ENCODE measurements around the gene LAMC2.

Gene LAMC2

DNA sequence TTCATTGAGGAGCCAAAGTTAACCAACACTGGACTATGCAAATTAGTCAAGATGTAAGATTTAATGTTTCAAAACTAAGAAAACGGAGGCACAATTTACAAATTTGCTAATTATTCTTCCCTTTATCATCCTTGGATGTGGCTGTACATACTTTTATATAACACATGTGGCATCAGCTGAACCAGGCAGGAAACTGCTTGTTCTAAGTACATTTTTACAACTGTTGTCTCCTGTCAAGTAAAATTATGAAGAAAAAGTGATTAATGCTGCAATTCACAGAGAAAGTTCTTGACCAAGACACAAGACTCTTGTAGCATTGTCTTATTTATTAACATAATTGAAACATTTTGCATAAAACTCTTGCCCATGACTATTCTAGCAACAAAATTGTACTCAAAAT lies 61.9 kb downstream of the LAMC2 start:
- DNase-seq (ENCODE audit: low read depth in 2 of 2): no peak
- TF ChIP-seq, protein P1, sequence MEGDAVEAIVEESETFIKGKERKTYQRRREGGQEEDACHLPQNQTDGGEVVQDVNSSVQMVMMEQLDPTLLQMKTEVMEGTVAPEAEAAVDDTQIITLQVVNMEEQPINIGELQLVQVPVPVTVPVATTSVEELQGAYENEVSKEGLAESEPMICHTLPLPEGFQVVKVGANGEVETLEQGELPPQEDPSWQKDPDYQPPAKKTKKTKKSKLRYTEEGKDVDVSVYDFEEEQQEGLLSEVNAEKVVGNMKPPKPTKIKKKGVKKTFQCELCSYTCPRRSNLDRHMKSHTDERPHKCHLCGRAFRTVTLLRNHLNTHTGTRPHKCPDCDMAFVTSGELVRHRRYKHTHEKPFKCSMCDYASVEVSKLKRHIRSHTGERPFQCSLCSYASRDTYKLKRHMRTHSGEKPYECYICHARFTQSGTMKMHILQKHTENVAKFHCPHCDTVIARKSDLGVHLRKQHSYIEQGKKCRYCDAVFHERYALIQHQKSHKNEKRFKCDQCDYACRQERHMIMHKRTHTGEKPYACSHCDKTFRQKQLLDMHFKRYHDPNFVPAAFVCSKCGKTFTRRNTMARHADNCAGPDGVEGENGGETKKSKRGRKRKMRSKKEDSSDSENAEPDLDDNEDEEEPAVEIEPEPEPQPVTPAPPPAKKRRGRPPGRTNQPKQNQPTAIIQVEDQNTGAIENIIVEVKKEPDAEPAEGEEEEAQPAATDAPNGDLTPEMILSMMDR (IDR thresholded peaks at IDR 0.05; ENCODE audit: low read depth, low read length): no peak
- H3K4me3 ChIP-seq (replicated peaks in 1 of 2; ENCODE audit: low read depth in 2 of 2, low read length in 2 of 2): no peak overlapping the region

DNA sequence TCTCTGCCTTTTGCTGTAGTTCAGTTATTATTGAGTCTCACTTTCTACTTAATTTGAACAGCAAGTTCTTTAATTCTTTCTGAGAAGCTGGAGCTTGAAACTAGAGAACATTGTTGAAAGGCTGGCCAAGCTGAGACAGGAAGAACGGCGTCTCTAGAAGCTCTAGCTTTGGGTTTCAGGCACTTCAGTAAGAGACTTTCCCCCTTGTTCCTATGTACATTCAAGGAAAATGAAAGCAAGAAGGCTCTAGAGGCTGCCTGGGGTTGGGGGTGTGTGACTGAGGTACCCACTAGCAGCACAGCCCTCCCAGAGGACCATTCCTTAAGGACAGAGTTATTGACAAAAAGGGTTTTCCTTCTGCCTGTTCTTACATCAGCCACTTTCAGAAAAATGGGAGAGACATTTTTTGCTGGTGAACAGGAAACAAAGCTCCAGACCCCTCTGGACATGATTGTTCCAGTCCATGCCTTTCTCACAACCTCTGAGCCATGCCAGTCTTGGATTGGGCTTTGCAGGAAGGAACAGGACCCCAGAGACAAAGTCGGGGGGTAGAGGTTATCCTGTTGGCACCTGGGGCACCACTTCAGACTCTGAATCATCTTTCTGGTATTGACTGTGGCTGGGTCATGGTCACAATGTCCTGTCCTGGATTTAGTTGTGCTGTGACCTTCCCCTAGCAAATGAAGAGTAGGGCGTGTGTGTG lies 63.1 kb downstream of the LAMC2 start:
- TF ChIP-seq, protein P1 (IDR thresholded peaks at IDR 0.05; ENCODE audit: low read depth, low read length): no peak
- DNase-seq (ENCODE audit: low read depth in 2 of 2): peak in 1 of 2 donors; percentile 13
- H3K4me3 ChIP-seq (replicated peaks in 1 of 2; ENCODE audit: low read depth in 2 of 2, low read length in 2 of 2): no peak overlapping the region

DNA sequence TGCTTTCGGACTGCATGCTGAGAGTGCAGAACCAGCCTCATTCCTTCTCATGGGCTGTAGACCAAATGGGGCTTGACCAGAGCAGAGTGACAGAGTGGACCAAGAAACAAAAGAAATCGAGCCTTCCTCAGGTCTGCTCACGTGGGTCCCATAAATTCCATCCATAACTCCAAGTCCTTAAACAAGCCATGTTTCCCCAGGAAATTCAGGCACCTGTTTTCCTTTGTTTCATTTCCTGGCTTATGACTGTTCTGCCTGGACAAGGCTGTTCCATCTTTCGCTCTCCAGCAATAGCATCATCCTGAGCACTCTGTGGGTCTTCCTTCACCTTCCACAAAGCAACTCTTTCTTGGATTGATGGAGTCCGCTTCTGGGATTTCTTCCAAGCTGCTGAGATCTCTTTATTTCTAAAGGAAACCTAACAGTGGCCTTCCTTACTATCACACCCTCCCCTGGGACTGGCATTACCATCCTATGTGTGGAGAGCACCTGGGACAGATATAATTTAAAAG lies 63.9 kb downstream of the LAMC2 start:
- DNase-seq (ENCODE audit: low read depth in 2 of 2): no peak
- H3K4me3 ChIP-seq (replicated peaks in 1 of 2; ENCODE audit: low read depth in 2 of 2, low read length in 2 of 2): no peak overlapping the region
- TF ChIP-seq, protein P1 (IDR thresholded peaks at IDR 0.05; ENCODE audit: low read depth, low read length): no peak

DNA sequence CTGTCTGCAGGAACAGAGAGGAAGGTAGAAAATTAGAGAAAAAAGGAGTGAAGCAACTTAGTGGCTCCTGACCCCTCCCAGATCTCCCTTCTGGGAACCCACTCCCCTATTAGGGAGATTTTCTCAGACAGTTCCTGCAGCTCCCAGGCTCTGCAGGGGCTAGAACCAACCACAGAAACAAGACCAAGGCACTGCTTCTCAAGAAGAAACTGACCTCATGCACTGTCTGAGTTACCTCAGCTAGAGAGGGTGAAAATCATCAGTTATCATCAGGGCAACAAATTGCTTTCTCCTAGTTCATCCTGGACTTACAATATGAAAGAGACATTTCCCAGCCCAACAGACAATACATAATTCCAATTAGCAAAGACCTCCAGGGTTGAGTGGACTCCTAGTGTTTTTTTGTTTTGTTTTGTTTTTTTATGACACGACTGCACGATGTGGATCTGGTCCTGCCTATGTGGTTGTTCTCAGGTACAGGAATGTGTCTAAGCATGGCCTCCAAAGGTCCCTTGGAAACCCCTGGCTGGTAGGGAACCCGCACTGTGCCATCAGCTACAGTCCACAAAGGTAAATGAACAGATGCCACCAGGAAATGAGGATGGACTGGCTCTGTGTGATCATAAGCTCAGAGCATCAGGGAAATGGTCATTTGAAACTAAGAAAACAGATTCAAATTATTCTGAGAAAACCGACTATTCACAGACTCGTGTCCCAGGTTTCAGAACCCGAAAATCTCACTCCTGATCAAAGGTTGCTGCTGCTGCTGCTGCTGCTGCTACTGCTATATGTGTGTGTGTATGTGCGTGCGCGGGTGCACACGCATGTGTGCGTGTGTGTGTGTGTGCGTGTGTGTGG lies 65.3 kb downstream of the LAMC2 start:
- no peak for DNase-seq (ENCODE audit: low read depth in 2 of 2)
- no peak overlapping the region for H3K4me3 ChIP-seq (replicated peaks in 1 of 2; ENCODE audit: low read depth in 2 of 2, low read length in 2 of 2)
- TF ChIP-seq, protein P1 (IDR thresholded peaks at IDR 0.05; ENCODE audit: low read depth, low read length): no peak

DNA sequence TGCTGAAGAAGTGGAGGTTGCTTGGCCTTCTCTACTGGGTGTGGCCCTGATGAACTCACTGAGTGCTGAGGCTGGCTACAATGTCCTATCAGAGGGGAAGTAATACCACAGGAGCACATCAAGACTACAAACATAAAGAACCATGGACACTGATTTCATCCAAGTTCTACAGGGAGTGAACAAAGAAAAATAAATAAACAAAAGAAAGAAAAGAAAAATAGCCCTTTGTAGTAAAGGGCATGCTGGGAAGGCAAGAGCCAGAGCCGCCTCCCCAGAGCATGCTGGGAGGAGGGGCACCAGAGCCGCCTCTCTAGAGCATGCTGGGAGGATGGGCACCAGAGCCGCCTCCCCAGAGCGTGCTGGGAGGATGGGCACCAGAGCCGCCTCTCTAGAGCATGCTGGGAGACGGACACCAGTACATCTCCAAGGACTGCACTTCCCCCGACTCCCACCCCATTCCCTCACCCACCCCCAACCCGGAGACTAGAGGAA lies 65.9 kb downstream of the LAMC2 start:
- no peak for DNase-seq (ENCODE audit: low read depth in 2 of 2)
- TF ChIP-seq, protein P1 (IDR thresholded peaks at IDR 0.05; ENCODE audit: low read depth, low read length): no peak
- no peak overlapping the region for H3K4me3 ChIP-seq (replicated peaks in 1 of 2; ENCODE audit: low read depth in 2 of 2, low read length in 2 of 2)

DNA sequence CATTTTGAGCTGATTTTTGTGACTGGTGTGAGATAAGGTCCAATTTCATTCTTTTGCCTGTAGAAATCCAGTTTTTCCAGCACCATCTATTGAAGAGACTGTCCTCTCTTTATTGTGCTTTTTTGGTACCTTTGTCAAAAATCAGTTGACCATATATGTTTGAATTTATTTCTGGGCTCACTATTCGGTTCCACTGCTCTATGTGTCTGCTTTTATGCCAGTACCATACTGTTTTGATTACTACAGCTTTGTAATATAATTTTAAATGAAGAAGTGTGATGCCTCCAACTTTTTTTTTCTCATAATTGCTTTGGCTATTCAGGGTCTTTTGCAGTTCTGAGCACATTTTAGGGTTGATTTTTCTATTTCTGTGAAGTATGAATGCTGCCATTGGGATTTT lies 69.0 kb downstream of the LAMC2 start:
- no peak for DNase-seq (ENCODE audit: low read depth in 2 of 2)
- H3K4me3 ChIP-seq (replicated peaks in 1 of 2; ENCODE audit: low read depth in 2 of 2, low read length in 2 of 2): no peak overlapping the region
- TF ChIP-seq, protein P1 (IDR thresholded peaks at IDR 0.05; ENCODE audit: low read depth, low read length): no peak

Data from cardiac fibroblast (primary cell).